GM06990 (cell line): ENCODE results near the gene ERFE.
"Not testable (repeated sequence)": the region's sequence is repeated elsewhere in the genome, so short reads cannot be mapped to it uniquely, and the experiment has no call there.

Source experiments
- DNase-seq: peaks from one replicate; pipeline ENCODE4 v3.0.0-alpha.2; 2011; ENCODE audit not compliant: insufficient read length; ENCODE audit errors: extremely low read depth
- H3K27me3 ChIP-seq: replicated peaks from 2 replicates; pipeline ENCODE4 v1.6.0; 2011; ENCODE audit warnings: low read length; ENCODE audit not compliant: control insufficient read depth, insufficient read depth
- H3K36me3 ChIP-seq: 2 replicates; pipeline ENCODE4 v1.5.1; 2011; ENCODE audit warnings: low read length; ENCODE audit not compliant: control insufficient read depth, insufficient read depth
- H3K4me3 ChIP-seq: replicated peaks from 2 replicates; pipeline ENCODE4 v1.5.1; 2011; ENCODE audit warnings: low read depth, mild to moderate bottlenecking, control low read depth, low read length
- CTCF ChIP-seq: IDR thresholded peaks from 2 replicates; pipeline ENCODE4 v1.5.1; 2011; ENCODE audit warnings: low read length, control low read depth, mild to moderate bottlenecking, inconsistent platforms; ENCODE audit not compliant: insufficient read depth, poor library complexity, severe bottlenecking

Gene ERFE

GRCh38 chr2:238169048-238169707 is 10.4 kb downstream of the ERFE start:
- Histone ChIP-seq H3K27me3 (no peaks in the 10 kb centered on the region), H3K36me3 (peaks cover 31% of the 10 kb centered on the region), H3K4me3 (no peak overlapping the region)
- no peak for TF ChIP-seq CTCF
- DNase-seq, result no peak

- TF ChIP-seq CTCF, result no peak
- DNase-seq, result no peak
- H3K36me3 ChIP-seq, result peaks cover 33% of the 10 kb centered on the region
- H3K4me3 ChIP-seq, result no peak overlapping the region
- H3K27me3 ChIP-seq, result no peaks in the 10 kb centered on the region
These were observed 11.0 kb downstream of the ERFE start for GRCh38 chr2:238169708-238170251.

- TF ChIP-seq CTCF, result no peak
- Histone ChIP-seq H3K36me3 (peaks cover 37% of the 10 kb centered on the region), H3K27me3 (no peaks in the 10 kb centered on the region), H3K4me3 (no peak overlapping the region)
- no peak for DNase-seq
These were observed 11.8 kb downstream of the ERFE start for GRCh38 chr2:238170386-238171071.

GRCh38 chr2:238171072-238171431 is 12.3 kb downstream of the ERFE start:
- not testable (repeated sequence) for H3K27me3 ChIP-seq, DNase-seq, H3K4me3 ChIP-seq
- peaks cover 37% of the 10 kb centered on the region for H3K36me3 ChIP-seq

GRCh38 chr2:238171575-238172187 is 12.9 kb downstream of the ERFE start:
- H3K27me3 ChIP-seq, result no peaks in the 10 kb centered on the region
- peaks cover 38% of the 10 kb centered on the region for H3K36me3 ChIP-seq
- DNase-seq, result no peak
- TF ChIP-seq CTCF, result no peak
- no peak overlapping the region for H3K4me3 ChIP-seq

- H3K27me3 ChIP-seq, result no peaks in the 10 kb centered on the region
- peaks cover 37% of the 10 kb centered on the region for H3K36me3 ChIP-seq
These were observed 13.7 kb downstream of the ERFE start for GRCh38 chr2:238172439-238172838.

More at GRCh38 chr2:238172439-238172838, 13.7 kb downstream of the ERFE start:
- no peak for TF ChIP-seq CTCF
- H3K4me3 ChIP-seq, result no peak overlapping the region
- no peak for DNase-seq
